Transverse colon (tissue), 3 donors: ENCODE data around the gene OLIG1.

ENCODE experiments used
- EP300 ChIP-seq: sonication (generic); formaldehyde crosslinking; IDR thresholded peaks from one replicate; pipeline ENCODE4 v1.6.1; 2017; ENCODE audit warnings: antibody characterized with exemption, low read depth
- POLR2A ChIP-seq: fragments of 450-650 bp; IDR thresholded peaks from one replicate; pipeline ENCODE4 v1.6.1; 2016; ENCODE audit warnings: antibody characterized with exemption, mild to moderate bottlenecking, moderate library complexity
- TF ChIP-seq, protein P1 (sequence below), 5 experiments: fragments of 200-600 bp in 3 of 5; fragments of 450-650 bp in 2 of 5; sonication (generic) in 3 of 5; IDR thresholded peaks; 1 replicate in 2 of 5; 2 replicates in 3 of 5; pipeline ENCODE4 v1.5.1; 2016 to 2017; ENCODE audit warnings: antibody characterized with exemption in 5 of 5, inconsistent platforms in 3 of 5, mild to moderate bottlenecking in 2 of 5, moderate library complexity in 1 of 5

- TF ChIP-seq, protein P1, sequence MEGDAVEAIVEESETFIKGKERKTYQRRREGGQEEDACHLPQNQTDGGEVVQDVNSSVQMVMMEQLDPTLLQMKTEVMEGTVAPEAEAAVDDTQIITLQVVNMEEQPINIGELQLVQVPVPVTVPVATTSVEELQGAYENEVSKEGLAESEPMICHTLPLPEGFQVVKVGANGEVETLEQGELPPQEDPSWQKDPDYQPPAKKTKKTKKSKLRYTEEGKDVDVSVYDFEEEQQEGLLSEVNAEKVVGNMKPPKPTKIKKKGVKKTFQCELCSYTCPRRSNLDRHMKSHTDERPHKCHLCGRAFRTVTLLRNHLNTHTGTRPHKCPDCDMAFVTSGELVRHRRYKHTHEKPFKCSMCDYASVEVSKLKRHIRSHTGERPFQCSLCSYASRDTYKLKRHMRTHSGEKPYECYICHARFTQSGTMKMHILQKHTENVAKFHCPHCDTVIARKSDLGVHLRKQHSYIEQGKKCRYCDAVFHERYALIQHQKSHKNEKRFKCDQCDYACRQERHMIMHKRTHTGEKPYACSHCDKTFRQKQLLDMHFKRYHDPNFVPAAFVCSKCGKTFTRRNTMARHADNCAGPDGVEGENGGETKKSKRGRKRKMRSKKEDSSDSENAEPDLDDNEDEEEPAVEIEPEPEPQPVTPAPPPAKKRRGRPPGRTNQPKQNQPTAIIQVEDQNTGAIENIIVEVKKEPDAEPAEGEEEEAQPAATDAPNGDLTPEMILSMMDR (IDR thresholded peaks at IDR 0.05): no peak
- TF ChIP-seq POLR2A (no peak), EP300 (no peak)
Observed at GRCh38 chr21:33039536-33039935, 30.4 kb upstream of the OLIG1 start.
